Immature natural killer cell (primary cell): ENCODE measurements around the gene CACNA2D2. TPM values are rescaled to one million over a fixed set of nuclear protein-coding genes. Genes with fewer than 3 reads are reported as not detected.
A peak's percentile ranks its signal among the peaks of the same experiment; 100 is the strongest.

ENCODE experiments used
- DNase-seq, 3 donors: peaks; one replicate each; pipeline ENCODE4 v3.0.0; 2022; ENCODE audit warnings: mixed read lengths in 1 of 3
- H3K27ac Mint-ChIP-seq, 6 donors: one replicate each; pipeline ENCODE4 v1.8.0; 2020; ENCODE audit warnings: mixed read lengths in 6 of 6, mild to moderate bottlenecking in 5 of 6, inconsistent platforms in 4 of 6, moderate library complexity in 3 of 6
- H3K27me3 Mint-ChIP-seq, 3 donors: one replicate each; pipeline ENCODE4 v1.8.0; 2020 to 2021; ENCODE audit warnings: low read depth in 3 of 3, mild to moderate bottlenecking in 3 of 3, mixed read lengths in 3 of 3, moderate library complexity in 3 of 3, inconsistent platforms in 1 of 3
- H3K36me3 Mint-ChIP-seq, 3 donors: one replicate each; pipeline ENCODE4 v1.8.0; 2020; ENCODE audit warnings: mixed read lengths in 3 of 3, inconsistent platforms in 2 of 3, mild to moderate bottlenecking in 2 of 3
- H3K4me1 Mint-ChIP-seq, 2 donors: one replicate each; pipeline ENCODE4 v1.8.0; 2020; ENCODE audit warnings: inconsistent platforms in 2 of 2, mild to moderate bottlenecking in 2 of 2, mixed read lengths in 2 of 2, moderate library complexity in 1 of 2
- H3K4me3 Mint-ChIP-seq, 5 donors: one replicate each; pipeline ENCODE4 v1.8.0; 2020; ENCODE audit warnings: mild to moderate bottlenecking in 5 of 5, mixed read lengths in 5 of 5, inconsistent platforms in 3 of 5, moderate library complexity in 3 of 5
- H3K9me3 Mint-ChIP-seq, 6 donors: one replicate each; pipeline ENCODE4 v1.8.0; 2020; ENCODE audit warnings: mild to moderate bottlenecking in 6 of 6, mixed read lengths in 6 of 6, inconsistent platforms in 4 of 6, moderate library complexity in 3 of 6
- polyA plus RNA-seq, 3 donors: library from polyadenylated mRNA; unstranded; fragments of 300-500 nt; fragmentation: Illumina TruSeq; gene quantifications; one replicate each; pipeline ENCODE4 v1.2.3, GENCODE V29; 2021

The CACNA2D2 gene
- polyA plus RNA-seq, 3 donors from 2014 or later = 1.5 to 6.0 (median 2.3) TPM

GRCh38 chr3:50378757-50379156 is 124.7 kb downstream of the CACNA2D2 start:
- Mint-ChIP-seq H3K9me3 (no peaks in the 10 kb centered on the region), H3K27me3 (peaks cover 0 to 8% (median 0%) of the 10 kb centered on the region in 3 donors), H3K4me3 (no peak overlapping the region), H3K36me3 (peaks cover 0 to 4% (median 3%) of the 10 kb centered on the region in 3 donors), H3K4me1 (no peaks in the 10 kb centered on the region), H3K27ac (no peak overlapping the region)
- no peak for DNase-seq

- DNase-seq = no peak
- peaks cover 0 to 4% (median 3%) of the 10 kb centered on the region in 3 donors for H3K36me3 Mint-ChIP-seq
- H3K9me3 Mint-ChIP-seq = no peaks in the 10 kb centered on the region
- no peak overlapping the region for H3K4me3 Mint-ChIP-seq
- no peak overlapping the region for H3K27ac Mint-ChIP-seq
- H3K27me3 Mint-ChIP-seq = peaks cover 0 to 8% (median 0%) of the 10 kb centered on the region in 3 donors
- no peaks in the 10 kb centered on the region for H3K4me1 Mint-ChIP-seq
These were observed 125.4 kb downstream of the CACNA2D2 start for GRCh38 chr3:50378024-50378423.

DNA sequence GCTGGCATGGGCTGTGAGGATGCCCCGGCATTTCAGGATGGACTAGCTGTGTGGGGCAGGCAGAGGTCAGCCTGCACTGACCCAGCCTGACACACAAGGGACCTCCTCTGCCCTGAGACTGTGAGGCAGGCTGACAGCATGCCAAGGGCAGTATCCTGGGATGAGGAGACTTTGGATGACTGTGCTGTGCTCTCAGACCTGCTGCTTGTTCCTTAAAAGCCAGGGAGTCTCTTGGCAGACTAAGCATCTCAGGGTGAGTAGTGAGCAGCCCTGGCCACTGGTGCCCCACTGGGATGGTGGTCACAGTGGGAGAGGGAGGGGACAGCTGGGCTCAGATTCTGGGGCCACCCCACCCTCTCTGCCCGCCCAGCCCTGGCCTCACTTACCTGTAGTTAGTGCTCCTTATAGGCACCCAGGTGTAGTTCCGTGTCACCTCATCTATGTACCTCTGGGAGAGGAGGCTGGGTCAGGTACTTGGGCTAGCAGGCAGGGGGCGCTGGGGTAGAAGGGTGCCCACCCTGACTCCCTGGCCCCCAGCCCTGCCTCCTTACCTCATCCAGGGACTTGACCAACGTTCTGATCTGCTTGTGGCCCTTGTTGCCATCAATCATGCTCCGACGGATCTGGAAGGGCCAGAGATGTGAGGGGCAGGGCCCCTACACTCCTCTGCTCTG is 128.0 kb downstream of the CACNA2D2 start:
- H3K4me1 Mint-ChIP-seq = no peaks in the 10 kb centered on the region
- H3K36me3 Mint-ChIP-seq = peaks cover 0 to 4% (median 3%) of the 10 kb centered on the region in 3 donors
- no peaks in the 10 kb centered on the region for H3K9me3 Mint-ChIP-seq
- H3K4me3 Mint-ChIP-seq = no peak overlapping the region
- no peak overlapping the region for H3K27ac Mint-ChIP-seq
- peaks cover 0 to 5% (median 0%) of the 10 kb centered on the region in 3 donors for H3K27me3 Mint-ChIP-seq
- DNase-seq = no peak

GRCh38 chr3:50374363-50375257 is 128.8 kb downstream of the CACNA2D2 start:
- Mint-ChIP-seq H3K4me1 (no peaks in the 10 kb centered on the region), H3K4me3 (no peak overlapping the region), H3K36me3 (peaks cover 0 to 4% (median 3%) of the 10 kb centered on the region in 3 donors), H3K27ac (peak overlapping the region in 1 of 6 donors; percentile 45), H3K9me3 (no peaks in the 10 kb centered on the region), H3K27me3 (peaks cover 0 to 4% (median 0%) of the 10 kb centered on the region in 3 donors)
- no peak for DNase-seq

GRCh38 chr3:50373146-50374051 is 130.0 kb downstream of the CACNA2D2 start:
- Mint-ChIP-seq H3K4me3 (no peak overlapping the region), H3K36me3 (peaks cover 0 to 3% (median 2%) of the 10 kb centered on the region in 3 donors), H3K27ac (no peak overlapping the region), H3K4me1 (no peaks in the 10 kb centered on the region), H3K27me3 (peaks cover 0 to 4% (median 0%) of the 10 kb centered on the region in 3 donors), H3K9me3 (no peaks in the 10 kb centered on the region)
- DNase-seq = no peak

DNA sequence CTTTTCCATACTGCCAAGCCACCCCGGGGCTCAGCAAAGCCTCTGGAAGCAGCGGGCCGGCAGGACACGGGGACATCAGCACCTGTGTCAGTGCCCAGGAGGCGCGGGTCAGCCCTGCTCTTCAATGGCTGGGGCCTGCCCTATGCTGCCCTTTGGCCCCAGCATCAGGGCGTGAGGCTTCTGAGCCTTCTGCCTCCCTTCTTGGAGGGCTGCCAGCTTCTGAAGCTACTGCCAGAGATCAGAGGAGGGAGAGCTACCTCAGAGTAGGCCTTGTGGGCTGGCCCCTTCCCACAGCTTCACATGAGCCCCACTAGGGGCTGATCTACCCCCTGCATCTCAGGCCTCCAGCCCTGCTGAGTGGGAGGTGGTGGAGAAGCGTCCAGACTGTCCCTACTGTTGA is 131.1 kb downstream of the CACNA2D2 start:
- no peak overlapping the region for H3K27ac Mint-ChIP-seq
- no peaks in the 10 kb centered on the region for H3K4me1 Mint-ChIP-seq
- no peak for DNase-seq
- H3K36me3 Mint-ChIP-seq = peaks cover 0 to 3% (median 0%) of the 10 kb centered on the region in 3 donors
- no peaks in the 10 kb centered on the region for H3K9me3 Mint-ChIP-seq
- no peak overlapping the region for H3K4me3 Mint-ChIP-seq
- peaks cover 0 to 4% (median 0%) of the 10 kb centered on the region in 3 donors for H3K27me3 Mint-ChIP-seq

DNA sequence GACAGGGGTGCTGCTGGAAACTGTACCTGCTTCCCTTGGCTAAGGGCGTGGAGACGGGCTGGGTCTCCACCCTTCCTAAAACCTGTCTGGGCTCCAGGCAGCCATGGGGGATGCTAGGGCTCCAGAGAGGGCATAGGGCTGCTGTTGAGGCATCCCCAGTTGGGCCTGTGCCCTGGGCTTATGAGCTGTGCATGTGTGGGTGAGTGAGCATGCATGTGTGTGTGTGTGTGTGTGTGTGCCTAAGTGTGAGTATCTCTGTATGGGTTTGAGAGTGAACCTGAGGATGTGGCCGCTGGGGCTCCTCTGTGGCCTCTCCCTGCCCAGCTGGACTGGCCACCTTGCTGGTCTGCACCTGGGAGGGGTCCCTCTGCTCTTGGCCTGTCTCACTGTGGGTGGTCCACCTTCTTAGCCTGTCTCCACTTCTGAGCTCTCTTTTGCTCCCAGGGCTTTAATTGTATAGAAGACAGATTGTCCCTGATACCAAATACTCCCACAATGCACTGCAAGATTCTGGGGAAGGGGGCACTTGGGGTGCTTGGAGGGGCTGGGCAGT is 132.2 kb downstream of the CACNA2D2 start:
- H3K4me3 Mint-ChIP-seq = peak overlapping the region in 1 of 5 donors; percentile 8
- H3K36me3 Mint-ChIP-seq = no peaks in the 10 kb centered on the region
- peak overlapping the region in 2 of 6 donors; percentile 45 to 58 for H3K27ac Mint-ChIP-seq
- H3K9me3 Mint-ChIP-seq = no peaks in the 10 kb centered on the region
- DNase-seq = no peak
- H3K4me1 Mint-ChIP-seq = peaks cover 0 to under 1% of the 10 kb centered on the region in 2 donors
- H3K27me3 Mint-ChIP-seq = peaks cover 0 to 7% (median 0%) of the 10 kb centered on the region in 3 donors

GRCh38 chr3:50370594-50370993 is 132.8 kb downstream of the CACNA2D2 start:
- Mint-ChIP-seq H3K27ac (peak overlapping the region in 1 of 6 donors; percentile 35), H3K4me3 (no peak overlapping the region), H3K9me3 (no peaks in the 10 kb centered on the region), H3K36me3 (no peaks in the 10 kb centered on the region), H3K4me1 (peaks cover 4 to 6% of the 10 kb centered on the region in 2 donors), H3K27me3 (peaks cover 0 to 10% (median 2%) of the 10 kb centered on the region in 3 donors)
- DNase-seq = no peak

DNA sequence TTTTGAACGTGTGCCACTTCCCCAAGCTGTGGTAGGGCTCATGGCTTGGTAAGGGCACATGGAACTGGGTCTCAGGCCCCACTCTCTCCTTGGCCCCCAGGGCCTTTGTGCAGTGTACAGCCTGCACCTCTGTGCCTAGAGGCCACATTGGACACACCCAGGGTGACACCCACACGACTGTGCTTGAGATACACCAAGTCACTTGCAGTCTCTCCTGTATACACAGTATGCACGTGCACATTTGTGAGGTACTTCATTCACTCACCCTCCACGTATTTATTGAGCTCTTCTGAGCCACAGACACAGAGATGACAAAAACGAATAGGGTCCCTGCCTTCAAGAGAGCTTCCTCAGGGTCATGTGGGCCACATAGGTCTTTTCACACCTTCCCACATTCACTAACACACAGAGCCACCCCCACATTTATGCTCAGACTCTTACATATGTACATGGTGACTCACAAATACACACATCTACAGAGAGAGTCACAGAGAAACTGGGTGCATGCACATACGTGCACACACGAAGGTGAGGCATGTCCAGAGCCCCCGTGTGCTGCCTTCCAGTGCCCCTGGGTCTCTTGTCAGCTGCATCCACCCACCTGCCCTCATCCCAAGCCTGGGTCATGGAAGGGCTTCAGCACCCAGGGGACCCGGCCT is 134.3 kb downstream of the CACNA2D2 start:
- H3K36me3 Mint-ChIP-seq = no peaks in the 10 kb centered on the region
- H3K9me3 Mint-ChIP-seq = no peaks in the 10 kb centered on the region
- peak overlapping the region in 1 of 6 donors; percentile 8 for H3K27ac Mint-ChIP-seq
- peaks cover 0 to 12% (median 6%) of the 10 kb centered on the region in 3 donors for H3K27me3 Mint-ChIP-seq
- H3K4me1 Mint-ChIP-seq = peaks cover 11 to 12% of the 10 kb centered on the region in 2 donors
- DNase-seq = no peak
- H3K4me3 Mint-ChIP-seq = no peak overlapping the region

DNA sequence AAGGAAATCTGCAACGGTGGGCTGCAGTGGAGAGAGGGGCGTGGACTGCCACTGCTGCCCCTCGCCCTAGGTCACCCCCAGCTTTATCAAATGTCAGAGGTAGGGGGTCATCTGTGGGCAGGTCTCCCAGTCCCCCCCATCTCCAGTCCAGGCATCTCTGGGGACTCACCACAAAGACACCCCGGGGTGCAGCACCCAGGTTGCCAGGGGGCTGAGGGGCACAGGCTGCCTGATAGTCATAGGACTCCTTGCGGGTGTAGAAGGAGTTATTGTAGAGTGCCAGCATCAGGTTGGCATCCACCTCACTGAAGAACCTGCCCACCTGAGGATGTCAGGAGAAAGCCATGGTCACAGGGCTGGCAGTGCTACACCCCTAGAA is 137.6 kb downstream of the CACNA2D2 start:
- peak overlapping the region; percentile 82 to 84 (median 84) for H3K4me3 Mint-ChIP-seq

GRCh38 chr3:50365080-50365841 is 138.2 kb downstream of the CACNA2D2 start:
- peak; percentile 86 to 92 (median 91) for DNase-seq
- Mint-ChIP-seq H3K4me3 (peak overlapping the region; percentile 82 to 84 (median 84)), H3K4me1 (peaks cover 12 to 18% of the 10 kb centered on the region in 2 donors), H3K36me3 (no peaks in the 10 kb centered on the region), H3K9me3 (no peaks in the 10 kb centered on the region), H3K27me3 (peaks cover 4 to 16% (median 6%) of the 10 kb centered on the region in 3 donors), H3K27ac (peak overlapping the region; percentile 73 to 88 (median 84))

More for the DNA sequence above, 137.6 kb downstream of the CACNA2D2 start:
- Mint-ChIP-seq H3K27me3 (peaks cover 4 to 16% (median 6%) of the 10 kb centered on the region in 3 donors), H3K27ac (peak overlapping the region; percentile 73 to 88 (median 84)), H3K9me3 (no peaks in the 10 kb centered on the region), H3K4me1 (peaks cover 12 to 18% of the 10 kb centered on the region in 2 donors), H3K36me3 (no peaks in the 10 kb centered on the region)
- no peak for DNase-seq

- Mint-ChIP-seq H3K27ac (peak overlapping the region in 1 of 6 donors; percentile 45), H3K36me3 (no peaks in the 10 kb centered on the region), H3K27me3 (peaks cover 4 to 16% (median 8%) of the 10 kb centered on the region in 3 donors), H3K4me3 (peak overlapping the region; percentile 82 to 84 (median 84)), H3K9me3 (no peaks in the 10 kb centered on the region), H3K4me1 (peaks cover 18 to 23% of the 10 kb centered on the region in 2 donors)
- no peak for DNase-seq
These were observed 138.8 kb downstream of the CACNA2D2 start for GRCh38 chr3:50364573-50365079.
